Thyroid gland (tissue), 4 donors: Measurements from ENCODE around the gene PPP2R5C.

Source experiments
- CTCF ChIP-seq, 6 experiments: fragments of 200-600 bp in 3 of 6; fragments of 450-650 bp in 3 of 6; sonication (generic) in 3 of 6; IDR thresholded peaks; one replicate each; pipeline ENCODE4 v1.5.1; 2016 to 2019; ENCODE audit warnings: antibody characterized with exemption in 6 of 6, mild to moderate bottlenecking in 2 of 6, inconsistent platforms in 1 of 6, moderate library complexity in 1 of 6
- POLR2A ChIP-seq, 2 donors: fragments of 450-650 bp; IDR thresholded peaks; one replicate each; pipeline ENCODE4 v1.6.1; 2017; ENCODE audit warnings: antibody characterized with exemption in 2 of 2, mild to moderate bottlenecking in 2 of 2, moderate library complexity in 1 of 2

- TF ChIP-seq CTCF (IDR thresholded peaks at IDR 0.05) (peak in 1 of 6 experiments; percentile 16), POLR2A (IDR thresholded peaks at IDR 0.05) (no peak)
These were observed 82.2 kb downstream of the PPP2R5C start for GRCh38 chr14:101843665-101844064.
